Cardiac muscle cell (in vitro differentiated cells and primary cell): ENCODE measurements around the gene PDE4B. TPM values are rescaled to one million over a fixed set of nuclear protein-coding genes. Genes with fewer than 3 reads are reported as not detected.
A peak's percentile ranks its signal among the peaks of the same experiment; 100 is the strongest.

ENCODE experiments used
- DNase-seq, 2 donors: peaks; one replicate each; pipeline versions ENCODE4 v3.0.0 to v3.0.0-alpha.2; 2010 to 2017; ENCODE audit warnings: low read depth in 1 of 2, low spot score in 1 of 2
- H3K27ac ChIP-seq: fragments of 200-600 bp; sonication (generic); 2 replicates; pipeline ENCODE4 v1.5.1; 2016
- H3K27me3 ChIP-seq: fragments of 200-600 bp; sonication (generic); 2 replicates; pipeline ENCODE4 v1.6.0; 2016; ENCODE audit warnings: control low read depth
- H3K36me3 ChIP-seq: fragments of 200-600 bp; sonication (generic); 2 replicates; pipeline ENCODE4 v1.5.1; 2016; ENCODE audit warnings: control low read depth
- H3K4me1 ChIP-seq: fragments of 200-600 bp; sonication (generic); 2 replicates; pipeline ENCODE4 v1.8.1; 2017; ENCODE audit warnings: low read depth, mild to moderate bottlenecking, mixed run types
- H3K4me3 ChIP-seq: fragments of 200-600 bp; sonication (generic); 2 replicates; pipeline ENCODE4 v1.5.1; 2016; ENCODE audit warnings: mild to moderate bottlenecking
- H3K9me3 ChIP-seq: fragments of 200-600 bp; sonication (generic); 2 replicates; pipeline ENCODE4 v1.5.1; 2017; ENCODE audit warnings: low read depth, mild to moderate bottlenecking, control low read depth
- CTCF ChIP-seq: IDR thresholded peaks from 2 replicates; pipeline ENCODE4 v1.5.1; 2012; ENCODE audit warnings: low read depth, mild to moderate bottlenecking, low read length
- polyA plus RNA-seq: library from polyadenylated mRNA; unstranded; fragments of >200 nt; fragmentation: Nextera tagmentation; extraction: Ambion mirVana; gene quantifications from 2 replicates; pipeline ENCODE4 v1.2.1, GENCODE V29; 2016
- total RNA-seq: library from RNA; depleted of rRNA; stranded (reverse); fragments of >200 nt; gene quantifications from 2 replicates; pipeline ENCODE4 v1.2.3, GENCODE V29; 2016

PDE4B gene
- total and polyA plus RNA-seq, 2 experiments from 2014 or later: 0.65 to 3.9 TPM

- Histone ChIP-seq H3K27me3 (no peaks in the 10 kb centered on the region), H3K27ac (no peak overlapping the region), H3K36me3 (no peaks in the 10 kb centered on the region), H3K9me3 (no peaks in the 10 kb centered on the region), H3K4me3 (no peak overlapping the region), H3K4me1 (no peaks in the 10 kb centered on the region)
- no peak for TF ChIP-seq CTCF
- DNase-seq: no peak
Measured at GRCh38 chr1:66210635-66211244, 418.0 kb downstream of the PDE4B start.

- Histone ChIP-seq H3K27me3 (no peaks in the 10 kb centered on the region), H3K27ac (no peak overlapping the region), H3K9me3 (no peaks in the 10 kb centered on the region), H3K36me3 (no peaks in the 10 kb centered on the region), H3K4me1 (no peaks in the 10 kb centered on the region), H3K4me3 (no peak overlapping the region)
- no peak for TF ChIP-seq CTCF
- peak in 1 of 2 donors; percentile 21 for DNase-seq
Measured at GRCh38 chr1:66211521-66211920, 418.8 kb downstream of the PDE4B start.

- no peak for TF ChIP-seq CTCF
- Histone ChIP-seq H3K4me1 (no peaks in the 10 kb centered on the region), H3K9me3 (no peaks in the 10 kb centered on the region), H3K4me3 (no peak overlapping the region), H3K36me3 (no peaks in the 10 kb centered on the region), H3K27ac (no peak overlapping the region), H3K27me3 (no peaks in the 10 kb centered on the region)
- DNase-seq: no peak
Measured at GRCh38 chr1:66213491-66213890, 420.8 kb downstream of the PDE4B start.

- DNase-seq: peak in 1 of 2 donors; percentile 2
- Histone ChIP-seq H3K27me3 (no peaks in the 10 kb centered on the region), H3K27ac (no peak overlapping the region), H3K4me3 (no peak overlapping the region), H3K4me1 (no peaks in the 10 kb centered on the region), H3K36me3 (no peaks in the 10 kb centered on the region), H3K9me3 (no peaks in the 10 kb centered on the region)
- TF ChIP-seq CTCF: no peak
Measured at GRCh38 chr1:66214901-66215300, 422.2 kb downstream of the PDE4B start.

- no peak for DNase-seq
- no peaks in the 10 kb centered on the region for H3K27me3 ChIP-seq
Measured at GRCh38 chr1:66217021-66217420, 424.3 kb downstream of the PDE4B start.

More at GRCh38 chr1:66217021-66217420, 424.3 kb downstream of the PDE4B start:
- Histone ChIP-seq H3K36me3 (no peaks in the 10 kb centered on the region), H3K4me3 (no peak overlapping the region), H3K4me1 (no peaks in the 10 kb centered on the region), H3K9me3 (no peaks in the 10 kb centered on the region), H3K27ac (no peak overlapping the region)
- TF ChIP-seq CTCF: no peak
